Osteoblast (primary cell): ENCODE results near the gene RPL22L1. TPM values are rescaled to one million over a fixed set of nuclear protein-coding genes. Genes with fewer than 3 reads are reported as not detected.

ENCODE experiments used
- DNase-seq: peaks from one replicate; pipeline ENCODE4 v3.0.0; 2011; ENCODE audit warnings: low spot score, mixed read lengths; ENCODE audit not compliant: insufficient read length; ENCODE audit errors: missing footprints
- H2AFZ ChIP-seq: 2 replicates; pipeline ENCODE4 v1.6.0; 2011; ENCODE audit warnings: mild to moderate bottlenecking, low read length
- H3K27ac ChIP-seq: 2 replicates; pipeline ENCODE4 v1.5.1; 2011; ENCODE audit warnings: mild to moderate bottlenecking, low read depth, low read length, moderate library complexity
- H3K27me3 ChIP-seq: 2 replicates; pipeline ENCODE4 v1.6.0; 2012; ENCODE audit warnings: mild to moderate bottlenecking, control low read depth, inconsistent platforms, low read length, moderate library complexity; ENCODE audit not compliant: insufficient read depth
- H3K36me3 ChIP-seq: 2 replicates; pipeline ENCODE4 v1.5.1; 2011; ENCODE audit warnings: mild to moderate bottlenecking, low read length, control low read depth, moderate library complexity; ENCODE audit not compliant: insufficient read depth
- H3K4me1 ChIP-seq: 2 replicates; pipeline ENCODE4 v1.5.1; 2011; ENCODE audit warnings: mild to moderate bottlenecking, low read length, control low read depth, moderate library complexity; ENCODE audit not compliant: insufficient read depth
- H3K4me2 ChIP-seq: 2 replicates; pipeline ENCODE4 v1.6.0; 2011; ENCODE audit warnings: mild to moderate bottlenecking, low read length; ENCODE audit not compliant: insufficient read depth
- H3K4me3 ChIP-seq: fragments of 200-600 bp; sonication (generic); 3 replicates; pipeline ENCODE4 v1.5.1; 2012; ENCODE audit warnings: mild to moderate bottlenecking, low read length, inconsistent platforms; ENCODE audit not compliant: insufficient read depth
- H3K79me2 ChIP-seq: 2 replicates; pipeline ENCODE4 v1.6.0; 2012; ENCODE audit warnings: mild to moderate bottlenecking, low read length, control low read depth, inconsistent platforms; ENCODE audit not compliant: insufficient read depth
- H3K9me3 ChIP-seq: 2 replicates; pipeline ENCODE4 v1.5.1; 2011; ENCODE audit warnings: low read depth, low read length, control low read depth
- H4K20me1 ChIP-seq: 2 replicates; pipeline ENCODE4 v1.6.0; 2012; ENCODE audit warnings: mild to moderate bottlenecking, low read length, control low read depth; ENCODE audit not compliant: insufficient read depth
- CTCF ChIP-seq: IDR thresholded peaks from 2 replicates; pipeline ENCODE4 v1.5.1; 2011; ENCODE audit warnings: mild to moderate bottlenecking, low read depth, low read length, moderate library complexity; ENCODE audit errors: extremely low read depth
- total RNA-seq: library from RNA; depleted of rRNA; stranded (reverse); fragments of >200 nt; gene quantifications from 2 replicates; pipeline ENCODE4 v1.2.3, GENCODE V29; 2012

Gene RPL22L1
- 232 and 297 TPM in 2 replicates for total RNA-seq

DNA sequence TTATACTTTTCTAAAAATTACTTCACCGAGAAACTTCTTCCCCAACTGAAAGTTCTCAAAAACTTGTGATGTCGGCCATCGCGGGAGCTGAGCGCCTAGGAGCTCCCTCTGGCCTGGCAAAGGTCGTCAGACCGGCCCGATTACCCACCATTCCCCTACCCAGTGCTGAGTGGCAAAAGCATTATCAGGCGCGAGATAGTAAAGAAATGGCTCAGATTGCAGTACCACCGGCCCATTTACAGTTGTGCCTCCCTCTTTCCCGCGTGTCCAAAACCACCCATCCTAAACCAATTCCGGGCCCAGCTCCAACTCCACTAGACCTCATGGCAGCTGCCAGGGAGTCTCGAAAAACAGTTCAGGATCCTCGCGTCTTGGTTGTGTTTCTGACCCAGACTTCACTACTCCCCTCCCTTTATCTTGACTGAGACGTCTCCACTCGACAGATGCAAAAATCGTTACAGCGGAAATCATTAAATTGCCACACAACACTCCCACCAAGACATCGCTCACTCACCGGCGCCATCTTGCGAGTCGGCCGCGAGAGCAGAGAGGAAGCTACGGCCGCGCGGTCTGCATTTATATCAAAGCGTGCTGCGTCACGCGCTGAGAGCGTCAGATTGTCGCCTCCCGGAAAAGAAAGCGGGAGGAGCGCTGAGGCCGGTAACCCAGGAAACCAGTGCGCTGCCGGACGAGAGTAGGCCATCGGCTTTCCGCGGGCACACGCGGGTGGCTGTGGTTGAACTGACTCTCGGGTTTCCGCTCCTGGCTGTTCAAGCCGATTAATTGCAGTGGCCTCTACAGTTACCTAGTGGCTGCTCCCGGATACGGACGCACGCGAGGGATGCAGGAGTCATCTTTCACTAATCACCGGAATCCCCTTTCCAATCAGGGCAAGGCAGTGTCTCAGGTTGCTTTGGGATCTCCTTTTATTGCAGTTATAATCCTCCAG is at the start of gene RPL22L1:
RPL22L1 (minus strand) TSS at position 551 of the 949 bp plus-strand sequence; CDS start at position 523, 28 bp downstream.
- DNase-seq, result peak; percentile 90
- H2AFZ ChIP-seq, result peak within 1 kb of the TSS; percentile 86
- peaks cover 13% of the 10 kb centered on the region for H3K79me2 ChIP-seq
- peaks cover 32% of the 10 kb centered on the region for H3K36me3 ChIP-seq
- peaks cover 22% of the 10 kb centered on the region for H4K20me1 ChIP-seq
- H3K4me2 ChIP-seq, result peak within 1 kb of the TSS; percentile 97
- no peaks in the 10 kb centered on the region for H3K9me3 ChIP-seq
- peaks cover 22% of the 10 kb centered on the region for H3K4me1 ChIP-seq
- peak within 1 kb of the TSS; percentile 92 for H3K27ac ChIP-seq
- TF ChIP-seq CTCF, result no peak
- H3K27me3 ChIP-seq, result no peaks in the 10 kb centered on the region
- H3K4me3 ChIP-seq, result peak within 1 kb of the TSS; percentile 85

- no peaks in the 10 kb centered on the region for H3K9me3 ChIP-seq
- H2AFZ ChIP-seq, result no peak overlapping the region
- H3K27me3 ChIP-seq, result no peaks in the 10 kb centered on the region
- no peaks in the 10 kb centered on the region for H4K20me1 ChIP-seq
- H3K36me3 ChIP-seq, result no peaks in the 10 kb centered on the region
- H3K4me2 ChIP-seq, result no peak overlapping the region
- no peaks in the 10 kb centered on the region for H3K79me2 ChIP-seq
- TF ChIP-seq CTCF, result no peak
- no peak overlapping the region for H3K27ac ChIP-seq
- no peaks in the 10 kb centered on the region for H3K4me1 ChIP-seq
- DNase-seq, result no peak
- no peak overlapping the region for H3K4me3 ChIP-seq
These were observed 48.7 kb upstream of the RPL22L1 start for GRCh38 chr3:170918715-170919114.

DNA sequence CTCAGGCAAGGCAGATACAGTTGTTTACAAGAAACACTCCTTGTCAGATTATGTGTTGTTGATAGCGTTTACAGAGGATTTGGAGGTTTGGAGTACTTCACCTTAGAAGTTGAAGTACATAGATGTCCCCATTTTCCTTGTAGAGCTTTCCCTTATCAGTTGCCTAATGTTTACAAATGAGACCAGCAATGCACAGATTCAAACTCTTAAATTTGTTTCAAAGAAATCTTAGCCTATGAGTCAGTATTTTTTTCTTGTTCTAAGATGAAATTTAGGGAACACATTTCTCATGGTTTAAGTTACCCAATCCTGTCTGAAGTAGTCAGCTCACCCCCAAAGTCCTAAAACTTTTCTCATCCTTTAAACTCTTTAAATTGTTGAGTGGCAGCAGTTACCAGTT is 44.7 kb upstream of the RPL22L1 start:
- H3K4me1 ChIP-seq, result peaks cover 2% of the 10 kb centered on the region
- peaks cover 5% of the 10 kb centered on the region for H3K9me3 ChIP-seq
- H3K4me2 ChIP-seq, result no peak overlapping the region
- TF ChIP-seq CTCF, result no peak
- no peak overlapping the region for H3K4me3 ChIP-seq
- H4K20me1 ChIP-seq, result no peaks in the 10 kb centered on the region
- peak overlapping the region; percentile 28 for H2AFZ ChIP-seq
- H3K27ac ChIP-seq, result no peak overlapping the region
- H3K36me3 ChIP-seq, result no peaks in the 10 kb centered on the region
- DNase-seq, result no peak
- H3K27me3 ChIP-seq, result no peaks in the 10 kb centered on the region
- no peaks in the 10 kb centered on the region for H3K79me2 ChIP-seq

GRCh38 chr3:170914212-170914611 is 44.2 kb upstream of the RPL22L1 start:
- H3K4me3 ChIP-seq, result no peak overlapping the region
- H3K4me1 ChIP-seq, result peaks cover 3% of the 10 kb centered on the region
- no peak overlapping the region for H3K27ac ChIP-seq
- DNase-seq, result no peak
- H3K36me3 ChIP-seq, result no peaks in the 10 kb centered on the region
- TF ChIP-seq CTCF, result no peak
- H4K20me1 ChIP-seq, result no peaks in the 10 kb centered on the region
- no peak overlapping the region for H2AFZ ChIP-seq
- H3K27me3 ChIP-seq, result no peaks in the 10 kb centered on the region
- H3K79me2 ChIP-seq, result no peaks in the 10 kb centered on the region
- no peak overlapping the region for H3K4me2 ChIP-seq
- H3K9me3 ChIP-seq, result peaks cover 5% of the 10 kb centered on the region
